Effector memory CD4-positive, alpha-beta T cell (primary cell): ENCODE measurements around the gene COBL.

ENCODE experiments used
- DNase-seq, 3 donors: peaks; one replicate each; pipeline ENCODE4 v3.0.0-alpha.2; 2020
- H3K27ac ChIP-seq: 2 replicates; pipeline ENCODE4 v1.7.0; 2013; ENCODE audit warnings: mild to moderate bottlenecking, low read length, moderate library complexity; ENCODE audit not compliant: insufficient read depth, poor library complexity, severe bottlenecking
- H3K27me3 ChIP-seq: replicated peaks from 2 replicates; pipeline ENCODE4 v1.7.0; 2013; ENCODE audit warnings: mild to moderate bottlenecking, low read length; ENCODE audit not compliant: insufficient read depth, control insufficient read depth, poor library complexity, severe bottlenecking
- H3K36me3 ChIP-seq: 2 replicates; pipeline ENCODE4 v1.7.0; 2013; ENCODE audit warnings: mild to moderate bottlenecking, low read length, moderate library complexity; ENCODE audit not compliant: control insufficient read depth, insufficient read depth
- H3K4me1 ChIP-seq: 2 replicates; pipeline ENCODE4 v1.7.0; 2013; ENCODE audit warnings: low read length, mild to moderate bottlenecking; ENCODE audit not compliant: control insufficient read depth, insufficient read depth, poor library complexity, severe bottlenecking
- H3K4me3 ChIP-seq: 2 replicates; pipeline ENCODE4 v1.7.0; 2013; ENCODE audit warnings: low read length, low read depth, mild to moderate bottlenecking; ENCODE audit not compliant: insufficient read depth, poor library complexity, severe bottlenecking
- H3K9me3 ChIP-seq: 2 replicates; pipeline ENCODE4 v1.7.0; 2013; ENCODE audit warnings: mild to moderate bottlenecking, low read length, moderate library complexity; ENCODE audit not compliant: control insufficient read depth

COBL gene

GRCh38 chr7:51235593-51236313 lies 80.9 kb downstream of the COBL start:
- Histone ChIP-seq H3K27me3 (no peaks in the 10 kb centered on the region), H3K27ac (no peak overlapping the region), H3K9me3 (no peaks in the 10 kb centered on the region), H3K4me1 (no peaks in the 10 kb centered on the region), H3K36me3 (no peaks in the 10 kb centered on the region), H3K4me3 (no peak overlapping the region)
- no peak for DNase-seq

- H3K27me3 ChIP-seq = no peaks in the 10 kb centered on the region
- no peaks in the 10 kb centered on the region for H3K9me3 ChIP-seq
- no peaks in the 10 kb centered on the region for H3K36me3 ChIP-seq
- no peak for DNase-seq
- H3K27ac ChIP-seq = no peak overlapping the region
- H3K4me1 ChIP-seq = no peaks in the 10 kb centered on the region
- H3K4me3 ChIP-seq = no peak overlapping the region
Measured at GRCh38 chr7:51234609-51235308, 81.8 kb downstream of the COBL start.

GRCh38 chr7:51234139-51234538 lies 82.5 kb downstream of the COBL start:
- H3K4me1 ChIP-seq = no peaks in the 10 kb centered on the region
- no peak for DNase-seq
- no peak overlapping the region for H3K27ac ChIP-seq
- no peaks in the 10 kb centered on the region for H3K27me3 ChIP-seq
- H3K9me3 ChIP-seq = no peaks in the 10 kb centered on the region
- no peak overlapping the region for H3K4me3 ChIP-seq
- H3K36me3 ChIP-seq = no peaks in the 10 kb centered on the region

- DNase-seq = no peak
- no peak overlapping the region for H3K27ac ChIP-seq
- H3K4me1 ChIP-seq = no peaks in the 10 kb centered on the region
- no peaks in the 10 kb centered on the region for H3K9me3 ChIP-seq
- H3K27me3 ChIP-seq = no peaks in the 10 kb centered on the region
- H3K36me3 ChIP-seq = no peaks in the 10 kb centered on the region
- H3K4me3 ChIP-seq = no peak overlapping the region
Measured at GRCh38 chr7:51233374-51233773, 83.2 kb downstream of the COBL start.

GRCh38 chr7:51230723-51231122 lies 85.9 kb downstream of the COBL start:
- Histone ChIP-seq H3K9me3 (no peaks in the 10 kb centered on the region), H3K27me3 (no peaks in the 10 kb centered on the region), H3K4me3 (no peak overlapping the region), H3K36me3 (no peaks in the 10 kb centered on the region), H3K27ac (no peak overlapping the region), H3K4me1 (no peaks in the 10 kb centered on the region)
- no peak for DNase-seq

- Histone ChIP-seq H3K9me3 (no peaks in the 10 kb centered on the region), H3K4me3 (no peak overlapping the region), H3K4me1 (no peaks in the 10 kb centered on the region), H3K27me3 (no peaks in the 10 kb centered on the region), H3K36me3 (no peaks in the 10 kb centered on the region), H3K27ac (no peak overlapping the region)
- DNase-seq = no peak
Measured at GRCh38 chr7:51230324-51230625, 86.3 kb downstream of the COBL start.

GRCh38 chr7:51229620-51230323 lies 86.8 kb downstream of the COBL start:
- no peak overlapping the region for H3K27ac ChIP-seq
- H3K4me3 ChIP-seq = no peak overlapping the region
- DNase-seq = no peak
- no peaks in the 10 kb centered on the region for H3K9me3 ChIP-seq
- H3K27me3 ChIP-seq = no peaks in the 10 kb centered on the region
- H3K36me3 ChIP-seq = no peaks in the 10 kb centered on the region
- no peaks in the 10 kb centered on the region for H3K4me1 ChIP-seq

- no peak overlapping the region for H3K4me3 ChIP-seq
Measured at GRCh38 chr7:51229106-51229537, 87.5 kb downstream of the COBL start.

GRCh38 chr7:51228386-51228958 lies 88.1 kb downstream of the COBL start:
- no peak overlapping the region for H3K27ac ChIP-seq

More at GRCh38 chr7:51229106-51229537, 87.5 kb downstream of the COBL start:
- H3K4me1 ChIP-seq = no peaks in the 10 kb centered on the region
- no peak overlapping the region for H3K27ac ChIP-seq
- no peaks in the 10 kb centered on the region for H3K9me3 ChIP-seq
- H3K27me3 ChIP-seq = no peaks in the 10 kb centered on the region
- DNase-seq = no peak
- H3K36me3 ChIP-seq = no peaks in the 10 kb centered on the region

GRCh38 chr7:51227861-51228260 lies 88.7 kb downstream of the COBL start:
- DNase-seq = no peak
- H3K36me3 ChIP-seq = no peaks in the 10 kb centered on the region
- H3K27me3 ChIP-seq = no peaks in the 10 kb centered on the region
- no peak overlapping the region for H3K4me3 ChIP-seq
- H3K9me3 ChIP-seq = no peaks in the 10 kb centered on the region
- H3K4me1 ChIP-seq = no peaks in the 10 kb centered on the region
- H3K27ac ChIP-seq = no peak overlapping the region

More at GRCh38 chr7:51228386-51228958, 88.1 kb downstream of the COBL start:
- H3K27me3 ChIP-seq = no peaks in the 10 kb centered on the region
- no peak for DNase-seq
- H3K4me1 ChIP-seq = no peaks in the 10 kb centered on the region
- no peaks in the 10 kb centered on the region for H3K36me3 ChIP-seq
- H3K9me3 ChIP-seq = no peaks in the 10 kb centered on the region
- H3K4me3 ChIP-seq = no peak overlapping the region
